PC-3 (cell line): Measurements from ENCODE around the gene SGCD.

ENCODE experiments used
- CTCF ChIP-seq: fragments of 300-600 bp; sonication (generic); conservative IDR thresholded peaks from 2 replicates; pipeline ENCODE4 v1.5.1; 2017; ENCODE audit warnings: antibody characterized with exemption, low read depth, mild to moderate bottlenecking, low read length
- EZH2 ChIP-seq: fragments of 300-600 bp; sonication (generic); IDR thresholded peaks from one replicate; pipeline ENCODE4 v1.6.1; 2017; ENCODE audit warnings: antibody characterized with exemption, mild to moderate bottlenecking, low read length; ENCODE audit not compliant: unreplicated experiment

- TF ChIP-seq CTCF (no peak), EZH2 (no peak)
These were observed 264.7 kb downstream of the SGCD start for GRCh38 chr5:156591631-156592030.
